ENCODE results near the gene UBAC2. TPM values are rescaled to one million over a fixed set of nuclear protein-coding genes. Genes with fewer than 3 reads are reported as not detected.

The UBAC2 gene
- total and polyA plus RNA-seq, 2 donors (not counting 1 experiment from before 2014, with no cell fraction given): 32.4 to 87.4 TPM

- Histone ChIP-seq H4K20me1 (ENCODE audit: control insufficient read depth, extremely low read depth, insufficient read depth, low read length) (no peaks in the 10 kb centered on the region), H2AFZ (ENCODE audit: low read length) (no peak overlapping the region)
- TF ChIP-seq CTCF (conservative IDR thresholded peaks at IDR 0.05 in 1 of 2, IDR thresholded peaks at IDR 0.05 in 1 of 2; ENCODE audit: low read depth in 1 of 2, low read length in 2 of 2) (no peak), EZH2 (IDR thresholded peaks at IDR 0.05; ENCODE audit: low read length, missing control alignments) (no peak)
These were observed 141.5 kb downstream of the UBAC2 start for GRCh38 chr13:99341969-99342722.

GRCh38 chr13:99342723-99343315, 142.2 kb downstream of the UBAC2 start:
- no peak for DNase-seq (ENCODE audit: low read depth in 2 of 2)
- Histone ChIP-seq H3K4me1 (ENCODE audit: control insufficient read depth, extremely low read depth, insufficient read depth, low read length) (no peaks in the 10 kb centered on the region), H3K27me3 (ENCODE audit: control insufficient read depth, insufficient read depth, low read length) (no peaks in the 10 kb centered on the region), H3K4me3 (replicated peaks in 1 of 4; ENCODE audit: control extremely low read depth in 1 of 4, insufficient read depth in 1 of 4, low read depth in 3 of 4, low read length in 4 of 4) (no peak overlapping the region), H2AFZ (ENCODE audit: low read length) (no peak overlapping the region), H3K79me2 (ENCODE audit: control insufficient read depth, insufficient read depth, low read length) (no peaks in the 10 kb centered on the region), H3K27ac (ENCODE audit: insufficient read depth, low read length) (no peak overlapping the region), H4K20me1 (ENCODE audit: control insufficient read depth, extremely low read depth, insufficient read depth, low read length) (no peaks in the 10 kb centered on the region), H3K4me2 (ENCODE audit: extremely low read depth, insufficient read depth, low read length) (no peak overlapping the region), H3K9ac (ENCODE audit: insufficient read depth, low read length) (no peak overlapping the region), H3K9me3 (ENCODE audit: control insufficient read depth, insufficient read depth, low read depth, low read length) (no peaks in the 10 kb centered on the region), H3K36me3 (ENCODE audit: control insufficient read depth, insufficient read depth, low read length) (no peaks in the 10 kb centered on the region)
- TF ChIP-seq CTCF (conservative IDR thresholded peaks at IDR 0.05 in 1 of 2, IDR thresholded peaks at IDR 0.05 in 1 of 2; ENCODE audit: low read depth in 1 of 2, low read length in 2 of 2) (no peak), EZH2 (IDR thresholded peaks at IDR 0.05; ENCODE audit: low read length, missing control alignments) (no peak)

More at GRCh38 chr13:99341969-99342722, 141.5 kb downstream of the UBAC2 start:
- Histone ChIP-seq H3K9ac (ENCODE audit: insufficient read depth, low read length) (no peak overlapping the region), H3K9me3 (ENCODE audit: control insufficient read depth, insufficient read depth, low read depth, low read length) (no peaks in the 10 kb centered on the region), H3K36me3 (ENCODE audit: control insufficient read depth, insufficient read depth, low read length) (no peaks in the 10 kb centered on the region), H3K27me3 (ENCODE audit: control insufficient read depth, insufficient read depth, low read length) (no peaks in the 10 kb centered on the region), H3K79me2 (ENCODE audit: control insufficient read depth, insufficient read depth, low read length) (no peaks in the 10 kb centered on the region), H3K4me3 (replicated peaks in 1 of 4; ENCODE audit: control extremely low read depth in 1 of 4, insufficient read depth in 1 of 4, low read depth in 3 of 4, low read length in 4 of 4) (no peak overlapping the region), H3K4me1 (ENCODE audit: control insufficient read depth, extremely low read depth, insufficient read depth, low read length) (no peaks in the 10 kb centered on the region), H3K4me2 (ENCODE audit: extremely low read depth, insufficient read depth, low read length) (no peak overlapping the region), H3K27ac (ENCODE audit: insufficient read depth, low read length) (no peak overlapping the region)
- DNase-seq (ENCODE audit: low read depth in 2 of 2): no peak

- no peaks in the 10 kb centered on the region for H4K20me1 ChIP-seq (ENCODE audit: control insufficient read depth, extremely low read depth, insufficient read depth, low read length)
- H3K4me2 ChIP-seq (ENCODE audit: extremely low read depth, insufficient read depth, low read length): no peak overlapping the region
- TF ChIP-seq EZH2 (IDR thresholded peaks at IDR 0.05; ENCODE audit: low read length, missing control alignments) (no peak), CTCF (conservative IDR thresholded peaks at IDR 0.05 in 1 of 2, IDR thresholded peaks at IDR 0.05 in 1 of 2; ENCODE audit: low read depth in 1 of 2, low read length in 2 of 2) (no peak)
- no peaks in the 10 kb centered on the region for H3K79me2 ChIP-seq (ENCODE audit: control insufficient read depth, insufficient read depth, low read length)
- H3K4me3 ChIP-seq (replicated peaks in 1 of 4; ENCODE audit: control extremely low read depth in 1 of 4, insufficient read depth in 1 of 4, low read depth in 3 of 4, low read length in 4 of 4): no peak overlapping the region
- H3K27me3 ChIP-seq (ENCODE audit: control insufficient read depth, insufficient read depth, low read length): no peaks in the 10 kb centered on the region
- H3K36me3 ChIP-seq (ENCODE audit: control insufficient read depth, insufficient read depth, low read length): no peaks in the 10 kb centered on the region
- no peaks in the 10 kb centered on the region for H3K9me3 ChIP-seq (ENCODE audit: control insufficient read depth, insufficient read depth, low read depth, low read length)
- H3K9ac ChIP-seq (ENCODE audit: insufficient read depth, low read length): no peak overlapping the region
- H3K4me1 ChIP-seq (ENCODE audit: control insufficient read depth, extremely low read depth, insufficient read depth, low read length): no peaks in the 10 kb centered on the region
- DNase-seq (ENCODE audit: low read depth in 2 of 2): no peak
- H2AFZ ChIP-seq (ENCODE audit: low read length): no peak overlapping the region
- H3K27ac ChIP-seq (ENCODE audit: insufficient read depth, low read length): no peak overlapping the region
These were observed 144.1 kb downstream of the UBAC2 start for GRCh38 chr13:99344610-99345208.

Measured in fibroblast of lung (primary cell).